Lower lobe of right lung (tissue), 2 donors: ENCODE data around the gene CCNY. TPM values are rescaled to one million over a fixed set of nuclear protein-coding genes. Genes with fewer than 3 reads are reported as not detected.

ENCODE experiments used
- ATAC-seq, 2 donors: fragments of 200-7000 bp; cut with Tn5 transposase; one replicate each; pipeline ENCODE4 v1.9.1; 2020 to 2022; ENCODE audit warnings: mild to moderate bottlenecking in 2 of 2, moderate library complexity in 2 of 2
- DNase-seq: peaks from one replicate; pipeline ENCODE4 v3.0.0-alpha.2; 2020
- H3K27ac ChIP-seq: fragments of 200-600 bp; one replicate; pipeline ENCODE4 v1.8.0; 2022
- H3K27me3 ChIP-seq: fragments of 200-600 bp; one replicate; pipeline ENCODE4 v1.8.0; 2022; ENCODE audit warnings: low read depth
- H3K36me3 ChIP-seq: fragments of 200-600 bp; one replicate; pipeline ENCODE4 v1.8.0; 2022; ENCODE audit warnings: mild to moderate bottlenecking
- H3K4me1 ChIP-seq: fragments of 200-600 bp; one replicate; pipeline ENCODE4 v1.8.0; 2022
- H3K4me3 ChIP-seq: fragments of 200-600 bp; one replicate; pipeline ENCODE4 v1.8.0; 2022; ENCODE audit warnings: mild to moderate bottlenecking
- H3K9me3 ChIP-seq: fragments of 200-600 bp; one replicate; pipeline ENCODE4 v1.8.0; 2022
- CTCF ChIP-seq: fragments of 200-600 bp; IDR thresholded peaks from one replicate; pipeline ENCODE4 v1.8.0; 2022; ENCODE audit warnings: antibody characterized with exemption, mild to moderate bottlenecking
- intact Hi-C: fragments of 100-400 bp; cut with DNase I; formaldehyde crosslinking; loops from one replicate; pipeline ENCODE4 v1.11.0; 2022
- total RNA-seq: library from RNA; stranded (reverse); fragmentation: NEBNext Ultra II Directional; extraction: Animal tissue kit (Norgen Biotek cat#: 25700); gene quantifications from one replicate; pipeline ENCODE4 v1.2.1, GENCODE V29; 2021
- donor health status: DM: no; HTN: yes; CAD: no; lungs with severe emphysema.

CCNY gene
- total RNA-seq, 1 donor from 2014 or later: 64.5 TPM

DNA sequence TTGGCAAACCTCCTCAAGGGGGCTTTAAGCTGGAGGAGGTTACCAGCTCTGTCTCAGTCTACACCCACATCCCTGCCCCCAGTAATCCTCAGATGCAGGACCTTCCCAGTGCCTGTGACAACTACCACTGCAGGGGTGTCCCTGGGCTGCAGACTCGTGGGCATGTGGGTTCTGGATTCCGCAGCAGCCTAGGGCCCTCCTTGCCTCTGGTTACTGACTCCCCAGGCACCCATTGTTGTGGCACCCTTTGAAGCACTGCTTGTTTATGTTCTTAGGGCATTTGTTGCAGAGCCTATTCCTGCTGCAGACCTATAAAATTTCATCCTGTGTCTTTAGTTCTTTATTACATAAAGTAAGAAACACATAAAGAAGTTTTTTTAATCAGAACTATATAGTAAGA, 217.7 kb downstream of the CCNY start:
- Histone ChIP-seq H3K9me3 (no peaks in the 10 kb centered on the region), H3K27ac (no peak overlapping the region), H3K4me1 (no peaks in the 10 kb centered on the region), H3K27me3 (no peaks in the 10 kb centered on the region), H3K36me3 (peaks cover 31% of the 10 kb centered on the region), H3K4me3 (no peak overlapping the region)
- DNase-seq (no peak), ATAC-seq (no peak)
- TF ChIP-seq CTCF: no peak
- intact Hi-C loops: no loop called here

- Histone ChIP-seq H3K27ac (no peak overlapping the region), H3K36me3 (peaks cover 32% of the 10 kb centered on the region), H3K4me1 (no peaks in the 10 kb centered on the region), H3K9me3 (no peaks in the 10 kb centered on the region), H3K4me3 (no peak overlapping the region), H3K27me3 (no peaks in the 10 kb centered on the region)
- intact Hi-C loops: no loop called here
- DNase-seq: no peak
- TF ChIP-seq CTCF: no peak
- no peak for ATAC-seq
Measured at GRCh38 chr10:35554461-35555056, 218.2 kb downstream of the CCNY start.

DNA sequence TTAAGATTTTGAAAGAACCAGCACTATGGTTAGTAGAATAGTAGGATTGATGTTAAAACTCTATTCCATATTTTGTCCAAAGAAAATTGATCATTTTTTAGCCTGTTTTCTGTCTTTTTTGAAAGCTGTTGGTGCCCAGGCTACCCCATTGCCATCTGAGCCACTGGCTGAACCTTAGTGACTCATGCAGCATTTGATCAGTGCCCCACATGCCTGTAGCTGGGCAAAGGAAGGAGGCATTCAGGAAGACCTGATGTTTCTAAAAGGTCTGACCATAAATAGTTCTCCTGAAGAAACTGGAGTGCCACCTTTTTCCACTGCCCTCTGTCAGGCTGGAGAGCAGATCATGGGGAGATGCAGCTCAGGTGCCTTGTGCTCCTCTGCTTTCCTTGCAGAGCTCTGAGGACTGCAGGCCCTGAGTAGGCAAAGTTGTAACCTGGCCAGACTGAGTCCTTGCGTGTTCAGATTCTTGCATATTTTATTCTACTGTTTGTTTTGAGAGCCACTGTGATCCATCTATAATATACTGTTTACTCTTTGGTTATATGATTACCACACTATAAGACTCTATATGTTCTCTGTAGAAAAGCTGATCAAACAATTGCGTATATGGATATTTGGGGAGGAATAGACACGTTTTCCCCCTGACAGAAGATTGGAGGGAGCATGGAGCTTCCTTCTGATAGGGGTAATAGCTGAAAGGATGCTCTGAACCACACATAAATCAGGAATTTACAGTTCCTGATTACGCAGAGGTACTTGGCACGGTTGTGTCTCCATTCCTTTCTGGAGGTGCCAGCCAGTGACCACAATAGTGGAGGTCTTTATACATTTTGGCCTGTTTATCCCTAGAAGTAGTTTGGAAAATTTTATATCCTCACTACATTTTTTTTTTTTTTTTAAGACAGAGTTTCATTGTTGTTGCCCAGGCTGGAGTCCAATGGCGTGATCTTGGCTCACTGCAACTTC, 219.9 kb downstream of the CCNY start:
- intact Hi-C loops: no loop called here

DNA sequence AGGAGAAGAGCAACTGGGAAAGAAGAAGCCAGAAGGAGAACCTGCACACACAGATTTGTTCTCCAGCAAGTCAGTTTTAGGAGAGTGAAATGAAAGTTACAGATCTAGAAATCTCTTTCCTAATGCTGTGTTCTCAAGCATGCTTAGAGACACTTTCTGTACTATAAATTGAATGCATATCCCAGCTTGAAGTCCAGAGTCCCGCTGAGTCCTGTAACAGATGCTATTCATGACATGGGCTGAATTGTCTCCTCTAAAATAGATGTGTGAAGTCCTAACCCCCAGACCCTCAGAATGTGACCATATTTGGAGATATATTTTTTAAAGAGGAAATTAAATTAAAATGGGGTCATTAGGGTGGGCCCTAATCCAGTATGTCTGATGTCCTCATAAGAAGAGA, 222.0 kb downstream of the CCNY start:
- DNase-seq (no peak), ATAC-seq (no peak)
- TF ChIP-seq CTCF: no peak
- no peak overlapping the region for H3K4me3 ChIP-seq
- no peaks in the 10 kb centered on the region for H3K27me3 ChIP-seq
- intact Hi-C loops: no loop called here
- no peaks in the 10 kb centered on the region for H3K4me1 ChIP-seq
- H3K27ac ChIP-seq: no peak overlapping the region
- H3K36me3 ChIP-seq: peaks cover 24% of the 10 kb centered on the region
- no peaks in the 10 kb centered on the region for H3K9me3 ChIP-seq

More for the DNA sequence above, 219.9 kb downstream of the CCNY start:
- TF ChIP-seq CTCF: no peak
- H3K27me3 ChIP-seq: no peaks in the 10 kb centered on the region
- H3K9me3 ChIP-seq: no peaks in the 10 kb centered on the region
- H3K4me1 ChIP-seq: no peaks in the 10 kb centered on the region
- H3K27ac ChIP-seq: no peak overlapping the region
- DNase-seq (no peak), ATAC-seq (no peak)
- peaks cover 32% of the 10 kb centered on the region for H3K36me3 ChIP-seq
- no peak overlapping the region for H3K4me3 ChIP-seq

DNA sequence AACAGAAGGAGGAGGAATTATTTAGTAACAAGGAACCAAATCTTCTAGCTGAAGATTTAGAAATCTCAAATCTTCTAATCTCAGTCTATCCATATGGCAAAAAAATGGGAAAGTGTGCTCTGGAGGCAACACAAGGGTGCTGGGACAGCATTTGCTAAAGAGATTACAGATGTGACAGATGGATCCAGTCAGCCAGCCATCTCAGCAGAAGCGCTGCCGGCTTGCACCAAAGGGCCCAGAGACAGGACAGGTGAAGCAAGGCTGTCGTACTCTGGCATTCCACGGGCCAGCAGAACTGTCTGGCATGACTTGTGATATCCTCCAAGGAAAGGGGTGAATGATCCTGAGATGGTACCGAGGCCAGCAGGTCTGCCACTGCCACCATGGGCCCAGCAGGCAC, 223.1 kb downstream of the CCNY start:
- DNase-seq: no peak
- no peak for TF ChIP-seq CTCF
- H3K27me3 ChIP-seq: no peaks in the 10 kb centered on the region
- ATAC-seq: no peak
- H3K27ac ChIP-seq: no peak overlapping the region
- peaks cover 13% of the 10 kb centered on the region for H3K36me3 ChIP-seq
- H3K4me1 ChIP-seq: peaks cover 10% of the 10 kb centered on the region
- intact Hi-C loops: no loop called here
- H3K4me3 ChIP-seq: no peak overlapping the region
- no peaks in the 10 kb centered on the region for H3K9me3 ChIP-seq
